ENCODE results near the gene MVB12B.

The MVB12B gene

GRCh38 chr9:126478216-126478981 is 151.8 kb downstream of the MVB12B start:
- Histone ChIP-seq H3K9me3 (ENCODE audit: low read length) (no peaks in the 10 kb centered on the region), H3K27me3 (ENCODE audit: control insufficient read depth in 1 of 2, insufficient read depth in 2 of 2, low read length in 2 of 2) (no peaks in the 10 kb centered on the region), H3K36me3 (ENCODE audit: insufficient read depth, low read length) (peaks cover 8% of the 10 kb centered on the region), H3K27ac (ENCODE audit: low read depth, low read length) (no peak overlapping the region), H3K9ac (ENCODE audit: low read length) (no peak overlapping the region), H3K4me3 (ENCODE audit: low read depth in 1 of 2, low read length in 2 of 2) (no peak overlapping the region), H3K4me1 (ENCODE audit: insufficient read depth, low read length) (no peaks in the 10 kb centered on the region)

DNA sequence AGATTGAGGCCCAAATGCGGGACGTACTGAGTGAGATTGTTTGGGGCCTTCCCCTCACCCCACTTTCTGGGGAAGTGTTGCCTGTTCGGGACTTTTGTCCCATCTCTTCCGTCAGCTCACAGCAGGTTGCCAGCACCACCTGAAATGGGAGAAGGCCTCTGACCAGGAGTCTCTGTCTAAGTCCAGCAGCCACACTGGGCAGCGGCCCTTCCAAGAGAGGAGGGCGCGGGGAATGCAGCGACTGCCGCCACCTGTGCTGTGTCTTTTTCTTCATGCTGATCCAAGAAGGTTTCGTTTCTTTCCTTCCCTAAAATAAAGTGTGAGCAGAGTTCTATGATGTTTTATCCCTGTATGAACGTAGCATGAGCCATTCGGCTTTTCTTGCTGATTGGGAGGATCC is 152.9 kb downstream of the MVB12B start:
- Histone ChIP-seq H3K4me1 (ENCODE audit: insufficient read depth, low read length) (no peaks in the 10 kb centered on the region), H3K9me3 (ENCODE audit: low read length) (no peaks in the 10 kb centered on the region), H3K27ac (ENCODE audit: low read depth, low read length) (no peak overlapping the region), H3K36me3 (ENCODE audit: insufficient read depth, low read length) (peaks cover 8% of the 10 kb centered on the region), H3K27me3 (ENCODE audit: control insufficient read depth in 1 of 2, insufficient read depth in 2 of 2, low read length in 2 of 2) (no peaks in the 10 kb centered on the region), H3K9ac (ENCODE audit: low read length) (no peak overlapping the region), H3K4me3 (ENCODE audit: low read depth in 1 of 2, low read length in 2 of 2) (no peak overlapping the region)

DNA sequence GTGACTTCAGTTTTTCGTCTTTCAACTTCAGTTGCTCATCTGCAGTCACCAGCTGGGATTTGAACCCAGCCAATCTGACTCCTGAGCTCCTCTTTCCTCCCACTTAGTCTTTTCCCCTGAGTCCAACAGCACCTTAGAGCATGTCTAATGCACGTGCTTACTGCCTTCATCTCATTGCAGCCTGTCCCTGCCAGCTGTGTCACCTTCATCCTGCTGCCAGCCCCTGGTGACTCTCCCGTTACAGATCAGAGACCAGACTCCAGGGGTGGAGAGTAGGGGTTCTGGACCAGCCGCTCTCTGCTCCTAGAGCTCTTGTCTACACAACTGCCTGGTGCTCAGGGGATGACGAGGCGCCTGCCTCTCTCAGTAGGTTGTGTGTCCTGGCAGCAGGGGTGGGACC is 154.2 kb downstream of the MVB12B start:
- Histone ChIP-seq H3K36me3 (ENCODE audit: insufficient read depth, low read length) (peaks cover 8% of the 10 kb centered on the region), H3K9ac (ENCODE audit: low read length) (no peak overlapping the region), H3K4me1 (ENCODE audit: insufficient read depth, low read length) (no peaks in the 10 kb centered on the region), H3K27ac (ENCODE audit: low read depth, low read length) (no peak overlapping the region), H3K4me3 (ENCODE audit: low read depth in 1 of 2, low read length in 2 of 2) (no peak overlapping the region), H3K27me3 (ENCODE audit: control insufficient read depth in 1 of 2, insufficient read depth in 2 of 2, low read length in 2 of 2) (no peaks in the 10 kb centered on the region), H3K9me3 (ENCODE audit: low read length) (no peaks in the 10 kb centered on the region)

GRCh38 chr9:126481862-126482261 is 155.2 kb downstream of the MVB12B start:
- H3K36me3 ChIP-seq (ENCODE audit: insufficient read depth, low read length), result peaks cover 8% of the 10 kb centered on the region

GRCh38 chr9:126482361-126483044 is 155.9 kb downstream of the MVB12B start:
- no peaks in the 10 kb centered on the region for H3K27me3 ChIP-seq (ENCODE audit: control insufficient read depth in 1 of 2, insufficient read depth in 2 of 2, low read length in 2 of 2)
- no peak overlapping the region for H3K27ac ChIP-seq (ENCODE audit: low read depth, low read length)
- no peak overlapping the region for H3K9ac ChIP-seq (ENCODE audit: low read length)
- H3K36me3 ChIP-seq (ENCODE audit: insufficient read depth, low read length), result peaks cover 8% of the 10 kb centered on the region
- H3K4me3 ChIP-seq (ENCODE audit: low read depth in 1 of 2, low read length in 2 of 2), result no peak overlapping the region
- no peaks in the 10 kb centered on the region for H3K4me1 ChIP-seq (ENCODE audit: insufficient read depth, low read length)
- no peaks in the 10 kb centered on the region for H3K9me3 ChIP-seq (ENCODE audit: low read length)

More at GRCh38 chr9:126481862-126482261, 155.2 kb downstream of the MVB12B start:
- Histone ChIP-seq H3K4me3 (ENCODE audit: low read depth in 1 of 2, low read length in 2 of 2) (no peak overlapping the region), H3K4me1 (ENCODE audit: insufficient read depth, low read length) (no peaks in the 10 kb centered on the region), H3K9me3 (ENCODE audit: low read length) (no peaks in the 10 kb centered on the region), H3K27ac (ENCODE audit: low read depth, low read length) (no peak overlapping the region), H3K27me3 (ENCODE audit: control insufficient read depth in 1 of 2, insufficient read depth in 2 of 2, low read length in 2 of 2) (no peaks in the 10 kb centered on the region), H3K9ac (ENCODE audit: low read length) (no peak overlapping the region)

DNA sequence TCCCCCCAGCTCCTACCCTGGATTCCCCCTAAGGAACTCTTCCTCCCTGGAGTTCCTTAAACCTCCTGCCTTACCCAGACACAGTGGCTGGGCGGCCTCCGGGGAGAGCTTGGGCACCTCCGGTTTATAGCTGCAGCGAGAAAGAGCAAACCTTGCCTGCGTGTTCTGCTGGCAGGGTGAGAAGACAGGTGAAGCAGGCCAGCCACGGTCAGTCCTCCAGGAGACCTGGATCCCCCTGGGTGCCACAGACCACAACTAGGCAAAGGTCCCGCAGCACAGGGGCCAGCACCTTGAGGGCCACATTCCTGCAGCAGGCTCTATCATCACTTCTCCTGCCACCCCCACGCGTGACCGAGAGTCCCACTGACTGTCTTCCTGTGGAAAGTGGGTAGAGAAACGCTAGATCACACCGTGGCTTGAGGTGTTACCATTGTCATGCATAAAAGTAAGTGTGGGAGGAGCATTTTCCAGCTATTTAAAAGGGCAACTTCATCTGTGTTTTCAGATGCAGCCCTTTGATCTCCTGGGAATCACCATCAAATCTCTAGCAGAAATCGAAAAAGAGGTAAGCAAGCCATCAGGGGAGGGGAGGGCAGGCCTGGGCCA is 156.9 kb downstream of the MVB12B start:
- H3K27ac ChIP-seq (ENCODE audit: low read depth, low read length), result no peak overlapping the region
- H3K27me3 ChIP-seq (ENCODE audit: control insufficient read depth in 1 of 2, insufficient read depth in 2 of 2, low read length in 2 of 2), result no peaks in the 10 kb centered on the region
- no peak overlapping the region for H3K4me3 ChIP-seq (ENCODE audit: low read depth in 1 of 2, low read length in 2 of 2)
- peaks cover 8% of the 10 kb centered on the region for H3K36me3 ChIP-seq (ENCODE audit: insufficient read depth, low read length)
- H3K9ac ChIP-seq (ENCODE audit: low read length), result no peak overlapping the region
- no peaks in the 10 kb centered on the region for H3K4me1 ChIP-seq (ENCODE audit: insufficient read depth, low read length)
- no peaks in the 10 kb centered on the region for H3K9me3 ChIP-seq (ENCODE audit: low read length)

DNA sequence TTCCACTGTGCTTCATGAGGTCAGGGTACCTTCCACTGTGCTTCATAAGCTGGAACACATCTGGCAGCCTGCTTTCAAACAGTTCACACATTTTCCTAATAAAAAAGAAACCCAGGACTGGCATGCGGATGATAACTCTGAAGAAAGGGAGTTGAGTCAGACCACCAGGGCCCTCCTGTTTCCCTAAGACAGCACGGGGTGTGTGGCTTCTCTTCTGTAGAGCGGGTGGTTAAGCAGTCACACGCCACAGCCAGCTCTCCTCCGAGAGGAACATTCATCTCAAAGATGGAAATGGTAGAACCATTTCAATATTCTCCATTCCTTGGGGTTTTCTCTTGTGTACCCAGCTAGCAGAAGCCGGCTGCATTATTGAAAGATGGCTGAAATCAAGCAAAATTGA is 159.0 kb downstream of the MVB12B start:
- no peaks in the 10 kb centered on the region for H3K27me3 ChIP-seq (ENCODE audit: control insufficient read depth in 1 of 2, insufficient read depth in 2 of 2, low read length in 2 of 2)
- no peak overlapping the region for H3K9ac ChIP-seq (ENCODE audit: low read length)
- H3K27ac ChIP-seq (ENCODE audit: low read depth, low read length), result no peak overlapping the region
- H3K4me3 ChIP-seq (ENCODE audit: low read depth in 1 of 2, low read length in 2 of 2), result no peak overlapping the region
- H3K36me3 ChIP-seq (ENCODE audit: insufficient read depth, low read length), result peaks cover 8% of the 10 kb centered on the region
- H3K9me3 ChIP-seq (ENCODE audit: low read length), result no peaks in the 10 kb centered on the region
- no peaks in the 10 kb centered on the region for H3K4me1 ChIP-seq (ENCODE audit: insufficient read depth, low read length)

DNA sequence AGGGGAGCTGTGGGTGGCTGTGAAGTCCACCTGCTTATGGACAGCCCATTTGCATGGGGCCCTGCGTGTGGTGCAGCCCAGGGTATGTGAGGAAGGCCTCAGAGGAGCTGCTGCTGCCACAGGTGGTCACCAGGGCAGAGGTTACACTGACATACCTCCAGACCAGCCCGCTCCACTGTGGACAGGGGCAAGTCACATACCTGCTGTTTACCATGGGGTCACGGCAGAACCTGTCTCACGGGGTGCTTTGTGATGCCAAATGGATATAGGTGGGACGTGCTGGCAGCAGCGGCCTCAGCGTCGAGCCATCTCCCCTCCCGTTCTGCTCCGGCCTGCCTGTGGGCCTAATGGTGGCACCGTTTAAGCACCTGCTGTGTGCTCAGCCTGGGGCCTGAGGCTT is 159.6 kb downstream of the MVB12B start:
- H3K36me3 ChIP-seq (ENCODE audit: insufficient read depth, low read length), result peaks cover 8% of the 10 kb centered on the region
- no peak overlapping the region for H3K9ac ChIP-seq (ENCODE audit: low read length)
- H3K27me3 ChIP-seq (ENCODE audit: control insufficient read depth in 1 of 2, insufficient read depth in 2 of 2, low read length in 2 of 2), result no peaks in the 10 kb centered on the region
- no peaks in the 10 kb centered on the region for H3K4me1 ChIP-seq (ENCODE audit: insufficient read depth, low read length)
- no peak overlapping the region for H3K4me3 ChIP-seq (ENCODE audit: low read depth in 1 of 2, low read length in 2 of 2)
- H3K9me3 ChIP-seq (ENCODE audit: low read length), result no peaks in the 10 kb centered on the region
- H3K27ac ChIP-seq (ENCODE audit: low read depth, low read length), result no peak overlapping the region

- Histone ChIP-seq H3K4me3 (ENCODE audit: low read depth in 1 of 2, low read length in 2 of 2) (no peak overlapping the region), H3K9me3 (ENCODE audit: low read length) (no peaks in the 10 kb centered on the region), H3K27ac (ENCODE audit: low read depth, low read length) (no peak overlapping the region), H3K27me3 (ENCODE audit: control insufficient read depth in 1 of 2, insufficient read depth in 2 of 2, low read length in 2 of 2) (no peaks in the 10 kb centered on the region), H3K4me1 (ENCODE audit: insufficient read depth, low read length) (no peaks in the 10 kb centered on the region), H3K36me3 (ENCODE audit: insufficient read depth, low read length) (no peaks in the 10 kb centered on the region), H3K9ac (ENCODE audit: low read length) (no peak overlapping the region)
Observed at GRCh38 chr9:126487856-126488255, 161.2 kb downstream of the MVB12B start.

GRCh38 chr9:126488310-126488709 is 161.7 kb downstream of the MVB12B start:
- Histone ChIP-seq H3K4me3 (ENCODE audit: low read depth in 1 of 2, low read length in 2 of 2) (no peak overlapping the region), H3K27ac (ENCODE audit: low read depth, low read length) (no peak overlapping the region), H3K9me3 (ENCODE audit: low read length) (no peaks in the 10 kb centered on the region), H3K4me1 (ENCODE audit: insufficient read depth, low read length) (no peaks in the 10 kb centered on the region), H3K36me3 (ENCODE audit: insufficient read depth, low read length) (no peaks in the 10 kb centered on the region), H3K27me3 (ENCODE audit: control insufficient read depth in 1 of 2, insufficient read depth in 2 of 2, low read length in 2 of 2) (no peaks in the 10 kb centered on the region), H3K9ac (ENCODE audit: low read length) (no peak overlapping the region)

DNA sequence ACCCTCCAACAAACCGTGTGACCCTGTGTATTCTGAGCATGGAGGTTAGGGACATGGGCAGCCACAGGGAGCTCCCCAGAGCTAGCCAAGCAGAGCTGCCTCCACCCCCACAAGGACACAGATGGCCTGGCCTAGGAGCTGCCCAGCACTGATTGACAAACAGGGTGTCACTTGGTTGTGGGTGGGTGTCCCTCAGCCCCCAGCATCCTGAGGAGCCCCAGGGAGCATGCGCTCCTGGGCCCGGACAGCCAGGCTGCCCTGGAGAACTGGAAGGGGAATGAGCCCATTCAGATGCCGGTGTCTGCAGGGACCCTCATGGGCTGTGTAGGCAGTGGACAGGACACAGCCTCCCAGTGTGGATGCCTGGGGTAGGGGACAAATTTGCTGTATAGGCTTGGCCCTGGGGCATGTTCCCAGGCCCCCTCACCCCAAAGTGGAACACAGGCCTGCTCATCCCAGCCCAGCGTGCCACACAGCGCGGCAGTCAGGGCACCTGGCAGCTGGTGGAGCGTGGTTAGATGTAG is 162.3 kb downstream of the MVB12B start:
- Histone ChIP-seq H3K27me3 (ENCODE audit: control insufficient read depth in 1 of 2, insufficient read depth in 2 of 2, low read length in 2 of 2) (no peaks in the 10 kb centered on the region), H3K36me3 (ENCODE audit: insufficient read depth, low read length) (no peaks in the 10 kb centered on the region), H3K4me3 (ENCODE audit: low read depth in 1 of 2, low read length in 2 of 2) (no peak overlapping the region), H3K9me3 (ENCODE audit: low read length) (no peaks in the 10 kb centered on the region), H3K4me1 (ENCODE audit: insufficient read depth, low read length) (no peaks in the 10 kb centered on the region), H3K27ac (ENCODE audit: low read depth, low read length) (no peak overlapping the region), H3K9ac (ENCODE audit: low read length) (no peak overlapping the region)
